Measurements from ENCODE around the gene CDKN2D. TPM values are rescaled to one million over a fixed set of nuclear protein-coding genes. Genes with fewer than 3 reads are reported as not detected.
A peak's percentile ranks its signal among the peaks of the same experiment; 100 is the strongest.

CDKN2D gene
- total RNA-seq = 1 to 10 TPM; 1.4 to 3.3 (median 2.1) TPM
- 1 to 10 TPM; 3.8 to 9.1 TPM for polyA plus RNA-seq

- Histone ChIP-seq H3K36me3 (no peaks in the 10 kb centered on the region), H3K27ac (peak within 1 kb of the TSS; percentile 29 to 76 (median 56)), H3K4me1 (peaks cover 0 to 13% (median 6%) of the 10 kb centered on the region in 3 donors), H3K27me3 (no peaks in the 10 kb centered on the region), H3K9me3 (no peaks in the 10 kb centered on the region), H3K4me3 (peak within 1 kb of the TSS; percentile 60 to 77 (median 68))
- TF ChIP-seq CTCF (IDR thresholded peaks at IDR 0.05) = peak in 3 of 4 donors; percentile 7 to 42 (median 38)
- DNase-seq = peak; percentile 99 to 100 (median 100)
- FAIRE-seq = peak; percentile 91
- peak; percentile 81 to 88 (median 83) for ATAC-seq
- intact Hi-C loops (cut with DNase I) = loop anchor here in 2 of 3 donors (10.0 kb wide), 2 partner anchors 74 to 164 kb away; partner anchors contain the start of gene CDC37 (in 1 of the 2)
- WGBS, 2 donors = 0% methylated on average over 62 to 71 of the region's 71 CpGs
Measured at GRCh38 chr19:10568826-10569651, at the start of gene CDKN2D. Gene CDKN2D, minus strand, starts transcription at chr19:10568979. Its CDS starts 326 bp downstream, at chr19:10568653.

GRCh38 chr19:10617409-10618121 lies 48.8 kb upstream of the CDKN2D start:
- no peak for TF ChIP-seq CTCF (IDR thresholded peaks at IDR 0.05)
- peak overlapping the region in 1 of 4 donors; percentile 33 for H3K27ac ChIP-seq
- intact Hi-C loops (cut with DNase I) = no loop called here
- ATAC-seq (peak in 2 of 4 donors; percentile 33 to 50), DNase-seq (no peak), FAIRE-seq (no peak)
- H3K9me3 ChIP-seq = no peaks in the 10 kb centered on the region
- H3K36me3 ChIP-seq = no peaks in the 10 kb centered on the region
- peaks cover 5 to 9% (median 7%) of the 10 kb centered on the region in 3 donors for H3K4me1 ChIP-seq
- WGBS, 2 donors = 79 to 81% methylated on average over 15 of the region's 15 CpGs
- no peaks in the 10 kb centered on the region for H3K27me3 ChIP-seq
- no peak overlapping the region for H3K4me3 ChIP-seq

GRCh38 chr19:10615429-10616023 lies 46.7 kb upstream of the CDKN2D start:
- ATAC-seq (no peak), DNase-seq (no peak), FAIRE-seq (no peak)
- H3K36me3 ChIP-seq = no peaks in the 10 kb centered on the region
- no peaks in the 10 kb centered on the region for H3K9me3 ChIP-seq
- no peaks in the 10 kb centered on the region for H3K27me3 ChIP-seq
- no peak for TF ChIP-seq CTCF (IDR thresholded peaks at IDR 0.05)
- no peak overlapping the region for H3K27ac ChIP-seq
- H3K4me1 ChIP-seq = peaks cover 7 to 15% (median 9%) of the 10 kb centered on the region in 3 donors
- no peak overlapping the region for H3K4me3 ChIP-seq
- intact Hi-C loops (cut with DNase I) = no loop called here
- 92 to 95% methylated on average over 14 of the region's 14 CpGs for WGBS, 2 donors

GRCh38 chr19:10612499-10613119 lies 43.8 kb upstream of the CDKN2D start:
- ATAC-seq (peak; percentile 96 to 99 (median 98)), FAIRE-seq (no peak), DNase-seq (peak; percentile 86 to 97 (median 94))
- Histone ChIP-seq H3K4me1 (peaks cover 7 to 15% (median 9%) of the 10 kb centered on the region in 3 donors), H3K9me3 (no peaks in the 10 kb centered on the region), H3K27me3 (no peaks in the 10 kb centered on the region), H3K36me3 (no peaks in the 10 kb centered on the region), H3K4me3 (peak overlapping the region in 1 of 4 donors; percentile 5), H3K27ac (peak overlapping the region; percentile 18 to 83 (median 59))
- no peak for TF ChIP-seq CTCF (IDR thresholded peaks at IDR 0.05)
- WGBS, 2 donors = 15 to 17% methylated on average over 15 of the region's 15 CpGs
- intact Hi-C loops (cut with DNase I) = no loop called here

Measured in pancreas (tissue), 10 donors.